ENCODE measurements around the gene TMEM220.

The TMEM220 gene

GRCh38 chr17:10729334-10730193 lies at the start of gene TMEM220:
TSS of gene TMEM220 (minus strand) at chr17:10730023. CDS start at chr17:10729851, 172 bp downstream.
- peak; percentile 17 to 21 for DNase-seq (ENCODE audit: low read depth in 2 of 2)

GRCh38 chr17:10779609-10780008 lies 49.8 kb upstream of the TMEM220 start:
- DNase-seq (ENCODE audit: low read depth in 2 of 2): no peak

- DNase-seq (ENCODE audit: low read depth in 2 of 2): no peak
These were observed 48.1 kb upstream of the TMEM220 start for GRCh38 chr17:10777890-10778289.

- DNase-seq (ENCODE audit: low read depth in 2 of 2): no peak
These were observed 47.4 kb upstream of the TMEM220 start for GRCh38 chr17:10777131-10777807.

- no peak for DNase-seq (ENCODE audit: low read depth in 2 of 2)
These were observed 46.6 kb upstream of the TMEM220 start for GRCh38 chr17:10776381-10776780.

GRCh38 chr17:10775740-10776356 lies 46.0 kb upstream of the TMEM220 start:
- no peak for DNase-seq (ENCODE audit: low read depth in 2 of 2)

- DNase-seq (ENCODE audit: low read depth in 2 of 2): no peak
These were observed 45.2 kb upstream of the TMEM220 start for GRCh38 chr17:10775058-10775457.

GRCh38 chr17:10773391-10773790 lies 43.6 kb upstream of the TMEM220 start:
- DNase-seq (ENCODE audit: low read depth in 2 of 2): no peak

- DNase-seq (ENCODE audit: low read depth in 2 of 2): no peak
These were observed 42.9 kb upstream of the TMEM220 start for GRCh38 chr17:10772425-10773380.

GRCh38 chr17:10771148-10771547 lies 41.3 kb upstream of the TMEM220 start:
- no peak for DNase-seq (ENCODE audit: low read depth in 2 of 2)

- DNase-seq (ENCODE audit: low read depth in 2 of 2): no peak
These were observed 40.0 kb upstream of the TMEM220 start for GRCh38 chr17:10769840-10770239.

- no peak for DNase-seq (ENCODE audit: low read depth in 2 of 2)
These were observed 39.0 kb upstream of the TMEM220 start for GRCh38 chr17:10768750-10769251.

GRCh38 chr17:10767232-10767631 lies 37.4 kb upstream of the TMEM220 start:
- no peak for DNase-seq (ENCODE audit: low read depth in 2 of 2)

- no peak for DNase-seq (ENCODE audit: low read depth in 2 of 2)
These were observed 32.2 kb upstream of the TMEM220 start for GRCh38 chr17:10762037-10762436.

- DNase-seq (ENCODE audit: low read depth in 2 of 2): no peak
These were observed 31.5 kb upstream of the TMEM220 start for GRCh38 chr17:10761281-10761680.

- no peak for DNase-seq (ENCODE audit: low read depth in 2 of 2)
These were observed 28.2 kb upstream of the TMEM220 start for GRCh38 chr17:10758062-10758461.

GRCh38 chr17:10757647-10758046 lies 27.8 kb upstream of the TMEM220 start:
- no peak for DNase-seq (ENCODE audit: low read depth in 2 of 2)

- DNase-seq (ENCODE audit: low read depth in 2 of 2): no peak
These were observed 27.2 kb upstream of the TMEM220 start for GRCh38 chr17:10757067-10757466.

- DNase-seq (ENCODE audit: low read depth in 2 of 2): no peak
These were observed 26.8 kb upstream of the TMEM220 start for GRCh38 chr17:10756619-10757018.

GRCh38 chr17:10756185-10756584 lies 26.4 kb upstream of the TMEM220 start:
- DNase-seq (ENCODE audit: low read depth in 2 of 2): no peak

- no peak for DNase-seq (ENCODE audit: low read depth in 2 of 2)
These were observed 25.8 kb upstream of the TMEM220 start for GRCh38 chr17:10755592-10756127.
